GM18867 (cell line): Measurements from ENCODE around the gene CD164.
"Not testable (repeated sequence)": the region's sequence is repeated elsewhere in the genome, so short reads cannot be mapped to it uniquely, and the experiment has no call there.

Source experiments
- ATAC-seq: cut with Tn5 transposase; IDR thresholded peaks from one replicate; pipeline ENCODE4 v1.9.1; 2021; ENCODE audit warnings: mild to moderate bottlenecking, moderate library complexity; ENCODE audit not compliant: unreplicated experiment

The CD164 gene

GRCh38 chr6:109377717-109378116, 4.5 kb downstream of the CD164 start:
- no peak for ATAC-seq

- no peak for ATAC-seq
Measured at GRCh38 chr6:109374326-109374892, 7.9 kb downstream of the CD164 start.

- peak; percentile 95 for ATAC-seq
Measured at GRCh38 chr6:109373762-109374161, 8.5 kb downstream of the CD164 start.

GRCh38 chr6:109373331-109373730, 8.9 kb downstream of the CD164 start:
- peak; percentile 7 for ATAC-seq

- ATAC-seq: no peak
Measured at GRCh38 chr6:109372130-109372529, 10.1 kb downstream of the CD164 start.

GRCh38 chr6:109370792-109371191, 11.5 kb downstream of the CD164 start:
- no peak for ATAC-seq

- ATAC-seq: no peak
Measured at GRCh38 chr6:109370336-109370735, 11.9 kb downstream of the CD164 start.

GRCh38 chr6:109369728-109370127, 12.5 kb downstream of the CD164 start:
- ATAC-seq: no peak

GRCh38 chr6:109364382-109365078, 17.7 kb downstream of the CD164 start:
- not testable (repeated sequence) for ATAC-seq

GRCh38 chr6:109363753-109364152, 18.5 kb downstream of the CD164 start:
- no peak for ATAC-seq

- no peak for ATAC-seq
Measured at GRCh38 chr6:109362102-109362884, 20.0 kb downstream of the CD164 start.

GRCh38 chr6:109360791-109361190, 21.5 kb downstream of the CD164 start:
- ATAC-seq: no peak

- ATAC-seq: no peak
Measured at GRCh38 chr6:109360281-109360680, 22.0 kb downstream of the CD164 start.

- no peak for ATAC-seq
Measured at GRCh38 chr6:109359248-109359647, 23.0 kb downstream of the CD164 start.

- no peak for ATAC-seq
Measured at GRCh38 chr6:109358204-109358603, 24.1 kb downstream of the CD164 start.

- no peak for ATAC-seq
Measured at GRCh38 chr6:109356237-109356636, 26.0 kb downstream of the CD164 start.

- ATAC-seq: no peak
Measured at GRCh38 chr6:109351231-109352130, 30.8 kb downstream of the CD164 start.

GRCh38 chr6:109349419-109349987, 32.8 kb downstream of the CD164 start:
- no peak for ATAC-seq

- no peak for ATAC-seq
Measured at GRCh38 chr6:109348226-109348625, 34.0 kb downstream of the CD164 start.

GRCh38 chr6:109347779-109348178, 34.5 kb downstream of the CD164 start:
- ATAC-seq: no peak

- no peak for ATAC-seq
Measured at GRCh38 chr6:109345986-109346385, 36.3 kb downstream of the CD164 start.
